Esophagus squamous epithelium (tissue), 4 donors: ENCODE results near the gene PPP1R9A.

Experiments used
- CTCF ChIP-seq, 6 experiments: fragments of 450-650 bp in 4 of 6; fragments of 200-600 bp in 2 of 6; sonication (generic) in 2 of 6; IDR thresholded peaks; one replicate each; pipeline ENCODE4 v1.5.1; 2016 to 2019; ENCODE audit warnings: antibody characterized with exemption in 6 of 6, mild to moderate bottlenecking in 4 of 6, moderate library complexity in 4 of 6
- POLR2A ChIP-seq, 4 donors: fragments of 450-650 bp; IDR thresholded peaks; one replicate each; pipeline ENCODE4 v1.6.1; 2017; ENCODE audit warnings: antibody characterized with exemption in 4 of 4, mild to moderate bottlenecking in 4 of 4, moderate library complexity in 3 of 4

DNA sequence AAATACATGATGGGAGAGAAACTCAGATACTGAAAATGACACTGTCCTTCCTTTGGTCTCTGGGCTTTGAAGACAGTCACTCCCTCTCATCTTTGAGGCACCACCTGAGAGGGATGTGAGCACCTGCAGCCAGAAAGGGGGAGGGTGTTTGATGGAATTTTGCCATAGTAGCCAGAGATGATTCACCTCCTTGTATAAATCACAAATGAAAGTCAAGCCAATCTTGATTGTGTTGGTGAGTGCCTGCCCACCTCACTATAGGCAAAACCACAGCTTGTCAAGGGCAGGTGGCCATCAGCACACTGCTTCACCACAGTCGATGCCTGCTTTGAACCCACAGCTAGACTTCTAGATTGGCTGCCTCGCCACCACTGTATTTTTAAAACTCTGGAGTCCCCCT, 368.7 kb downstream of the PPP1R9A start:
- TF ChIP-seq CTCF (IDR thresholded peaks at IDR 0.05) (no peak), POLR2A (IDR thresholded peaks at IDR 0.05) (no peak)
